NCI-H82 treated with DMSO at 0.1 percent for 48 hours (cell line): ENCODE data around the gene EDEM3.
"Not testable (repeated sequence)": the region's sequence is repeated elsewhere in the genome, so short reads cannot be mapped to it uniquely, and the experiment has no call there.

Source experiments
- DNase-seq: peaks from one replicate; lab custom pipeline; 2025; ENCODE audit not compliant: unreplicated experiment; lab: John Stamatoyannopoulos, UW

Gene EDEM3

GRCh38 chr1:184754476-184755225, at the start of gene EDEM3:
Gene EDEM3, minus strand, starts transcription at chr1:184754858. Its CDS starts 212 bp downstream, at chr1:184754646.
- DNase-seq, result peak; percentile 99

- no peak for DNase-seq
These were observed 49.6 kb upstream of the EDEM3 start for GRCh38 chr1:184804220-184804619.

- DNase-seq, result no peak
These were observed 48.5 kb upstream of the EDEM3 start for GRCh38 chr1:184803180-184803492.

DNA sequence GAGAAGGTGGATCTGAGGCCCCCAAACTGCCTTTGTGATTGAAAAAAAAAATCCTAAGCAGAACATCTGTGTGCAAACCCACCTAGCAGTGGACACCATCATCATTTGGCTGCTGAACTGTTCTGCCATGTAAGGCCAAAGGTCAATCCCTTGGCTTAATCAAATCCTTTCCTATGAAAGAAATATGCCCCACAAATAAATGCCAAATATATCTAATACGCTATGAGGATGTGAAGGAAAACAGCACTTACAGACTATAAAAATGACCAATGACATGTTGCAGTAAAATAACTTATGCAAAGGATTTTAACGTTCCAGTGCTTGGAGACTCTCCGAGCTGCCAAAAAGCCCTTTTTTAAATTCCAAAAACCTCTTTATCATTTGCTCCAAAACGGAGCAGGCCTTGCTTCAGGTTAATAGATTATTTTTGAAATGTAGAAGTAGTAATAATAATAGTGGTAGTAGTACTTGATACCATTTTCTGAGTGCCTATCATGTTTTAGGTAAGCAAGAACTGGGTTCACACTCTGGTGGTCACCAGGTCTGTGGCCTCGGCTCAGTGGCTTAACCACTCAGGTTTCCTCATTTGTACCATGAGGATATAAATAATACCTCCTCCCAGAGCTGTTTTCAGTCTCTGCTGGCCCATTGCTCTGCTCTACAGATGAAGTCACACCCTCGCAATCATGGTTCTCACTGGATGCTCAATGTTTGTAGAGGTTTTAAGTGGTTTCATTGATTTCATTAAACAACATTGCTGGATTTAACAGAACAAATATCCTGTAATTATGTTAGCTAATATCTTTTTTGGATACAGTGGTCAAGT, 47.9 kb upstream of the EDEM3 start:
- DNase-seq, result no peak

DNA sequence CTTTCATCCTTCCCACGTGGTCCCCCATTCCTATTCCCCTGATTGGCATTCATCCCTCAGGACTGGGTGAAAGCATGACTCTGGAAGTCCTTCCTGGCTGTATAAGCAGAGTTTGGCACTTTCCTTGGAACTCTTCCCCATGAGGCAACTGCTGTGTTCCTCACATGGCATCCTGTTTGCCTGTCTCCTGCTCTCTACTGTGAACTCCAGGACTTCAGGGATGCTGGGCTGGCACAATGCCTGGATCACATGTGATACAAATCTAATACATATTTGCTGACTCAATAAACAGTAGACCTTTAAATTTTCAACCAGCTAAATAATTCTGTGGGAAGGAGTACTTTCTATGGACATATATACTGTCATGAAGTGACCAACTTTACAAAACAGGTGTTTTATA, 46.8 kb upstream of the EDEM3 start:
- DNase-seq, result no peak

DNA sequence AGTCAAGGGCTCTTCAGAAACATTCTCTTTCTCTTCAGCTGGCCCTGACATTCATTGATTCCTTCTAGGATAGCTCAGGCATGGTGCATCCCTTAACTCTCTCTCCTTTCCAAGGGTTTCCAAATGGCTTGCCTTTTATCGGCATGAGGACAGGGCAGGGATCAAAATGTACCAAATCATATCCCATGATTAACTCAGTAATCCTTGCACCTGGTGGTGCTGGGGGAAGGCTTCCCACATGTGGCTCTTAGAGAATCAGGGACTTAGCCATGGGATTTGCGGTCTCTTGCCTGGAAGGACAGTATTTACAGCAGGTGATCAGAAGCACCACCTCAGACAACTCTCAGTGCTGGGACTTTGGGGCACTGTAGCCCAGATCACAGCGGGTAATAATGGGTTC, 46.2 kb upstream of the EDEM3 start:
- peak; percentile 27 for DNase-seq

- no peak for DNase-seq
These were observed 39.3 kb upstream of the EDEM3 start for GRCh38 chr1:184793967-184794366.

GRCh38 chr1:184792450-184792969, 37.9 kb upstream of the EDEM3 start:
- no peak for DNase-seq

DNA sequence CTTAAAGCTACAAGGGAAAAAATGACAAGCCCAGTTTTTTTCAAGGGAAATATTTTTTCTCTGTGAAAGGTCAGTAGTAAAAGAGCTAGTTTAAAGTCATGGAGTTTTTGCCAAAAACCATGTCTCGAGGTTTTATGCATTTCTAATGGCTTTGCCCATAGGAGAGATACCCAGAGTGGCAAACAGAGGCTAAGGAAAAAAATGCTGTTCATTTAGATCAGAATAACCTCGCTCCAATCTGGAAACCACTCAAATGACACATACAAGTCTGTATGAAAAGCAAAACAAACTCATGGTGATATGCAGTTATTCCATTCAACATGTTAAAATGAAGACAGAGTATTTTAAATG, 36.9 kb upstream of the EDEM3 start:
- no peak for DNase-seq

DNA sequence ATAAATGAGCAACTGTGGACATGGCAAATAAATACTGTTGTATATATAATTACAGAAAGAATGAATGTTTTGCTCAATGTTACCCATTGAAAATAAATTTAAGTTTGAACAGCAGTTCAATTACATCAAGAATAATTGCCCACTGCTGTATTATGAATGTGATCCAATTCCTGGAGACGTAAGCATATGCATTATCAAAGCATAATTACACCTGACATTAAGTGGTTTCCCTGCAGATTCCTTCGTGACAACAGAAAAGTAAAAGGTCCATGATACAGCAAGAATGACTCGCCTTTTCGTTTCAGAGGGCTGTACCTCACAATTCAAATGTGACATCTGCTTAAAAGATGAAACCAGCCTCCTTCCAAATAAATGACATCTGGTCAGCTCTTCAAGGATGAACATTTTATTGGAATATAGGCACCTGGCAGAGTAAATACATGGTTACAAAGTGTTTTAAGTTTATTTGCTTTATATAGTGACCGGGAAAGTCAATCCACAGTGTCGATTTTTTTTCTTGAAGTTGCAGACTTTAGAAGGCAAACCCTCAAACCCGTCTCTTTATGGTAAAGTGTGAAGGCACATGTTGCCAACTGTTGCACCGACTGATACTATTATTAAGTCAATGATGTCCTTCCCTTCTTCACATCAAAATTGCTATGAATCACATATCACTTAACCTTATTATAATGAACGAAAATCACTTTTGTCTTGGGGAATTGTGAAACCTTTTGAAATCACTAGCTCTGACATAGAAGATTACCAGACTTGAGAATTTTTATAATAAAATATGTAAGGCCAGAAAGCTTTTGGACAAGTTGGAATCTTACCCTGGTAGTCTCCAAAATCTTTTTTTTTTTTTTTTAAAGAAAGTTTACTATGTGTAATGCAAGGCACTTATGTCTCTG, 36.2 kb upstream of the EDEM3 start:
- no peak for DNase-seq

GRCh38 chr1:184789884-184790283, 35.2 kb upstream of the EDEM3 start:
- DNase-seq, result no peak

DNA sequence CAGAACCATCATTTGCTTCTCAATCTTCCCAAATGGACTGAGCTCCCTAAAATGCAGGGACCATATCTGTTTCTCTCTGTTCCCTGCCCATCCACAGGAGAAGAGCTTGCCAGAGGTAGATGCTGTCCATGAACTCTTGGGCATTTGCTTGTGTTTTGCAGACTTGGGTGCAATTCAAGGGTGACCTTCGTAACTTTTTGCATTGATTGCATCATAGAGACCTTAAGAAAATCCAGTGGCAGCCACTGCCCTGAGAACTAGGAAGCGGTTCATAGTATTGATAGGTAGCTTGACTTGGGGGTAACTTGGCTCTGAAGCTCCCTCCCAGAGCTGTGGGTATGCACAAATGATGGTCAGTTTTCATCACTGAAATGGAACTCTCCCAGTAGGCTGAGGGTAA, 34.3 kb upstream of the EDEM3 start:
- DNase-seq, result no peak

DNA sequence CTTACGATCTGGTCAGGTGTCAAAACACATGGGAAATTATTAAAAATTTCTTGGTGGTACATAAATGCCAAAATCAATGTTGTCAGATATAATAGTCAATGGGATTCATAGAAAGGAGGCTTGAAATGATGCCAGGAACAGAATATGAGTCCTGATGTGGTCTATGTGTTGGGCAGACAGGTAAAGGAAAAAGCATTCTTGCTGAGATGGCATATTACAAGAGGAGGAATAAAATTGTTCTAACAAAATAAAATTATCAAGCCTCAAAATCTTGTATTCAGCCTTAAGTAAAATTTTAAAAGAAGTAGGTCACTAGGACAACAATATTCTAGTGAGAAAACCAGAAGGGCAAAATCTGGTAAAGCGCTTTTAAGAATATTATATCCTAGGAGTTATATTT, 30.9 kb upstream of the EDEM3 start:
- DNase-seq, result no peak

GRCh38 chr1:184783723-184784122, 29.1 kb upstream of the EDEM3 start:
- not testable (repeated sequence) for DNase-seq

- DNase-seq, result no peak
These were observed 27.3 kb upstream of the EDEM3 start for GRCh38 chr1:184781941-184782340.

DNA sequence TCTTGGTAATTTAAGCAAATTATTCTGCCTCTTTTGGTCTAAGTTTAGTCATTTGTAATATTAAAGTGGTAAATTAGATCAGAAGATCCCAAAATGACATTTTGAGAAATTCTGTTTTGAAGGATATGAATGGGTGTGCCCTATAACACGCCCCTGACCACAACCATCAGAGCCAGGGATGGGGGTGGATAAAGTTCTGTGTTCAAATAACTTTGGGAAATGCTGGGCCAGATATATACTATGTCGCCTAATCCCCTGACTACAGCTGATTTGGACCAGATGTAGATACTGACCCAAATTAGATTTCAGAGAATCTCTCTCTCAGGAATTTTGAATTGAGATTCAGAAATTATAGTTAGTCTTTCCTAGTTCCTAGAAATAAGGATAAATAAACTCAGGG, 21.2 kb upstream of the EDEM3 start:
- DNase-seq, result no peak

DNA sequence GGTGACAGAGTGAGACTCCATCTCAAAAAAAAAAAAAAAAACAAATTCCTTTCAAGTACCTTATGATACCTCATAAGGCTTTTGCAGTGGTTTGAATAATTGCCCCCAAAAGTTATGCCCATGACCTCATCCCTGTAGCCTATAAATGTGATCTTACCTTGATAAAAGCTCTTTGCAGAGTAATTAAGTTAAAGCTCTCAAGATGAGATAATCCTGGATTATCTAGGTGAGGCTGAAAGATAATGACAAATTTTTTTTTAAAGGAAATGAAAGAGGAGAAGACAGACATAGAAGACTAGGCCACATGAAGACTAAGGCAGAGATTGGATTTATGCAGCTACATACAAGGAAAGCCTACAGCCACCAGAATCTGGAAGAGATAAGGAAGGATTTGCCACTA, 20.7 kb upstream of the EDEM3 start:
- peak; percentile 92 for DNase-seq

DNA sequence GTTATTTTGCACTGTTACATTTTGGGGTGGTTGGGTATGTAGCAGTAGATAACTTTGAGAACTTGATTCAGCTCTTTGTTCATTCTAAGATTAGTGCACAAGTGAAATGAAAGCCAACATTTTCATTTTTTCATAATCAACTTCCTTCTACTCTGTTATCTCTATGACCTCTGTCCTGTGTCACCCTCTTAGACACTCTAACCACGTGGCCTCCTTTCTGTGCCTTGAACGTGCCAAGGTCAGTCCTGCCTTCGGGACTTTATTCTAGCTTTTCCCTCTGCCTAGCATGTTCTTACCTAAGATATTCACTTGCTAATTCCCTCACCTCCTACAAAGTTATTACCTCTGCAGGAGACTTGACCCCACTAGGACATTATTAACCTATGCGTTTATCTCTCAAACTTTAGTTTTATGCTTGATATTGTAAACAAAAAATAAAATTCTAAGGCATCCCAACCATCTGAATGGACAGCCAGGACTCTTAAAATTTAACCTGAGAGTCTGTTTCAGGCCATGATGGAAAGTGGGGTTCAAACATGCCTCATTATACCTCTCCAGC, 19.2 kb upstream of the EDEM3 start:
- DNase-seq, result no peak

DNA sequence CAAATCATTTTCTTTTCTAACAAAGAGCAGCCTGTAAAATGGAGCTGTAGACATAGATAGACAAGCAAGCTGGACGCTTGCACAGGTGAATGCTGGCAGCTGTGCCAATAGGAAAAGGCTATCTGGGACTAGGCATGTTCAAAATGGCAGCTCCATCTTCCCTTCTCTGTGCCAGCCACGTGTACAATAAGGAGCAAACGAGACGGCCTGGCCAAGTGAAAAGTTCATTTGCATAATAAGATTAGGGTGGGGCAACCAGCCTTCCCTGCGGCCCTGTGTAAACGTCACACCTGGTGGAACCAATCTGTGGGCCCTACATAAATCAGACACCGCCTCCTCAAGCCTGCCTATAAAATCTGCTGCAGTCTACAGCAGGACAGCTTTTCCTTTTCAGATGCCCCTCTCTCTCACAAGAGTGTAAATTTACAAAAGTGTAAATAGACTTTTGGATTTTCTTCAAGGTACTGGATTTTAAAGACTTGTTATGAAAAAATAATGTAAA, 16.6 kb upstream of the EDEM3 start:
- peak; percentile 78 for DNase-seq

DNA sequence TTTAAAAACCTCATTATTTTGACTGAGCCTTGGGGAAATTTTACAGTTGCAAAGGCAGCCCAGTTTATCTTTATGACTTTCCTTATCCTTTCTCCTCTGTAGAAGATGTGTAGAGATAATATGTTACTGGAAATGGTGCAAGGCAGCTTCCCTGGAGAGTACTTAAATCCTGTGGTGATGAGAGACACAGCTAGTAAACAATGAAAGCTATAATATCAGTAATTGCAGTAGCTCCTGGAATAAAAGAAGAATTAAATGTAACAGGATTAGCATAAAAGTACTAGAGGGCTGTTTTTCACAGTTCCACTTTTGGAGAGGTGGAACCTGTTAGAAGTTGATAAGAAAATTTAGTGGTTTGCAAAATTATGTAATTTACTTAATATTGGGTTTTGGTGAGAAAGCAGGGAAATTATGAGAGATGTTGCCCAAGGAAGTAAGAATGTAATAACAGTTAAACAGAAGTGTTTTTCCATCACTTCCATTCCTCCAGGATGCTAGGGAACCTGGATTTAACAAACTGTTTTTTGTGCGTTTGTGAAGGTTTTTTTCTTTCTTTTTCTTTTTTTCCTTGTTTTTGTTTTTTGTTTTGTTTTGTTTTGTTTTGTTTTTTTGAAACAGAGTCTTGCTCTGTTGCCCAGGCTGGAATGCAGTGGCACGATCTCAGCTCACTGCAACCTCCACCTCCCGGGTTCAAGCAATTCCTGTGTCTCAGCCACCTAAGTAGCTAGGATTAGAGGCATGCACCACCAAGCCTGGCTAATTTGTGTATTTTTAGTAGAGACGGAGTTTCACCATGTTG, 15.7 kb upstream of the EDEM3 start:
- DNase-seq, result peak; percentile 51
